Colonic mucosa (tissue), 4 donors: ENCODE measurements around the gene FMNL3. TPM values are rescaled to one million over a fixed set of nuclear protein-coding genes. Genes with fewer than 3 reads are reported as not detected.
A peak's percentile ranks its signal among the peaks of the same experiment; 100 is the strongest.
"Not testable (repeated sequence)": the region's sequence is repeated elsewhere in the genome, so short reads cannot be mapped to it uniquely, and the experiment has no call there.

ENCODE experiments used
- DNase-seq: peaks from one replicate; pipeline ENCODE4 v3.0.0-alpha.2; 2020
- H3K27ac ChIP-seq: fragments of 200-600 bp; one replicate; pipeline ENCODE4 v1.8.0; 2021
- H3K27me3 ChIP-seq: fragments of 200-600 bp; one replicate; pipeline ENCODE4 v1.8.0; 2021
- H3K36me3 ChIP-seq: fragments of 200-600 bp; one replicate; pipeline ENCODE4 v1.8.0; 2021
- H3K4me1 ChIP-seq: fragments of 200-600 bp; one replicate; pipeline ENCODE4 v1.8.0; 2021; ENCODE audit warnings: mild to moderate bottlenecking
- H3K4me3 ChIP-seq: fragments of 200-600 bp; one replicate; pipeline ENCODE4 v1.8.0; 2021
- H3K9ac ChIP-seq, 2 donors: one replicate each; pipeline ENCODE4 v1.7.0; 2013; ENCODE audit warnings: control low read depth in 2 of 2, low read depth in 2 of 2, low read length in 2 of 2
- H3K9me3 ChIP-seq: fragments of 200-600 bp; one replicate; pipeline ENCODE4 v1.8.0; 2021
- CTCF ChIP-seq: fragments of 200-600 bp; IDR thresholded peaks from one replicate; pipeline ENCODE4 v1.8.0; 2022; ENCODE audit warnings: antibody characterized with exemption, mild to moderate bottlenecking
- intact Hi-C: fragments of 100-400 bp; cut with DNase I; formaldehyde crosslinking; loops from one replicate; pipeline ENCODE4 v1.14.1; 2022
- total RNA-seq, 2 donors: library from RNA; stranded (reverse); fragmentation: NEBNext Ultra II Directional in 1 of 2; extraction: Animal tissue kit (Norgen Biotek cat#: 25700) in 1 of 2; gene quantifications; one replicate each; pipeline ENCODE4 v1.2.1, GENCODE V29; 2021
- donor health status: healthy.
- donor health status: DM: no; HTN: no; CAD: no.
- donor health status: DM: no; HTN: no; CAD: no.

The FMNL3 gene
- total RNA-seq, 2 donors from 2014 or later: 3.0 to 5.0 TPM

DNA sequence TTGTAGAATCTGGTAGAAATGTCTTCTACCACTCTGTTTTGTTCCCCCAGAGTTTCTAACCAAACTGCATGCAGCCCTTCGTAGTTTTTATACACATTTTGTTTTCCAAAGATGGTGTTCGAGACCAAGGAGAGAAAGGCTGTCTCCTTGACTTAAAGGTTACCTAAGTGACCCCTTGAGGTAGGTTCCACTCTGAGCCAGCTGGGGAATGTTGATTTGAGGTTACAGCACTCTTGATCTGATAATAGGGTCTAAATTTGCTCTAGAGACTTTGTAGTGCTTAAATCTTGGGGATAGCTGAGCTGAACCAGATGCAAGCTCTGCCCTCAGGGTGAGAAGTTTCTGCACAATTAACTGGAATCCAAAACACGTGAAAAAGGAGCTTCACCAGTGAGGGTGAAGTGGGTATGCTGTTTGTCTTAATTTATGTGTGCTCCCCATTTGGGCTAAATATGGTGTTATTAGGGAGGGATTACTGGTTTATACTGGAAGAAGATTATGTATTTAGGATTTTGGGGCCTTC is 37.2 kb upstream of the FMNL3 start:
- Histone ChIP-seq H3K4me3 (no peak overlapping the region), H3K36me3 (no peaks in the 10 kb centered on the region), H3K9ac (no peak overlapping the region), H3K4me1 (peaks cover 4% of the 10 kb centered on the region), H3K9me3 (no peaks in the 10 kb centered on the region), H3K27me3 (no peaks in the 10 kb centered on the region), H3K27ac (no peak overlapping the region)
- TF ChIP-seq CTCF: no peak
- intact Hi-C loops: no loop called here
- no peak for DNase-seq

DNA sequence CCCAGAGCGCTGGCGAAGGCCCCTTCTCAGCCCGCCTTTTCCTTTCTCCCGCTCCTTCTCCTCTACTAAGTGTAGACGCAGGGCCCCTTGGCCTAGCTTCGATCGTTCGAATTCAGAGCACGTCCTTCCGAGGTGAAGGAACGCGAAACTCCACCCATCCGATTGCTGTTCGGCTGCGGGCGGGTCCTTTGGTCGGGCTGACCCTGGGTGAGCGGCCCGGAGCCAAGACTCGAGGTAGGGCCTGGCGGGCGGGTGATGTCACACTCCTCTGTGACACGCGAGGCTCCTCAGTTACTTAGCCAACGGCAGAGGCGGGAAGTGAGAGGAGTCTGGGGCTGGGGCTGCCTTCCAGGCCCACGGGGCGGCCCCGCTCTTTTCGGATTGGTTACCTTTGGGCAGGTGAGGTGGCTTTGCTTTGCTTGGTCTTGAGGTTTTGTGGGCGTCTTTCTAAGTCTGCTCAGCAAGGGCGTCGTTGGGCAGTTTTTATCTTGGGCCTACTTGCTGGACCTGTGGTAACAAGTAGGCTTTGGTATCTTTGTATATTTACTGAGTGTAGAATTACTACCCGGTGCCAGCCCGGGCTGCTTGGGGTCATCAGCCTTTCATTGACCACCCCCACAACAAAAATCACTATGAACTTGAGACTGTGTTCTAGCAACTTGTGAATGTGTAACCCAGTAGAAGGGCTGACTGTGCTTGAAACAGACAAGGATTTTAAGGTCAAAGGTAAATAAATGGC is 34.8 kb upstream of the FMNL3 start:
- TF ChIP-seq CTCF: no peak
- H3K4me3 ChIP-seq: peak overlapping the region; percentile 73
- intact Hi-C loops: no loop called here
- H3K4me1 ChIP-seq: peaks cover 4% of the 10 kb centered on the region
- H3K9ac ChIP-seq: peak overlapping the region; percentile 96 to 99
- H3K9me3 ChIP-seq: no peaks in the 10 kb centered on the region
- H3K27ac ChIP-seq: peak overlapping the region; percentile 95
- DNase-seq: peak; percentile 90
- no peaks in the 10 kb centered on the region for H3K36me3 ChIP-seq
- H3K27me3 ChIP-seq: no peaks in the 10 kb centered on the region

DNA sequence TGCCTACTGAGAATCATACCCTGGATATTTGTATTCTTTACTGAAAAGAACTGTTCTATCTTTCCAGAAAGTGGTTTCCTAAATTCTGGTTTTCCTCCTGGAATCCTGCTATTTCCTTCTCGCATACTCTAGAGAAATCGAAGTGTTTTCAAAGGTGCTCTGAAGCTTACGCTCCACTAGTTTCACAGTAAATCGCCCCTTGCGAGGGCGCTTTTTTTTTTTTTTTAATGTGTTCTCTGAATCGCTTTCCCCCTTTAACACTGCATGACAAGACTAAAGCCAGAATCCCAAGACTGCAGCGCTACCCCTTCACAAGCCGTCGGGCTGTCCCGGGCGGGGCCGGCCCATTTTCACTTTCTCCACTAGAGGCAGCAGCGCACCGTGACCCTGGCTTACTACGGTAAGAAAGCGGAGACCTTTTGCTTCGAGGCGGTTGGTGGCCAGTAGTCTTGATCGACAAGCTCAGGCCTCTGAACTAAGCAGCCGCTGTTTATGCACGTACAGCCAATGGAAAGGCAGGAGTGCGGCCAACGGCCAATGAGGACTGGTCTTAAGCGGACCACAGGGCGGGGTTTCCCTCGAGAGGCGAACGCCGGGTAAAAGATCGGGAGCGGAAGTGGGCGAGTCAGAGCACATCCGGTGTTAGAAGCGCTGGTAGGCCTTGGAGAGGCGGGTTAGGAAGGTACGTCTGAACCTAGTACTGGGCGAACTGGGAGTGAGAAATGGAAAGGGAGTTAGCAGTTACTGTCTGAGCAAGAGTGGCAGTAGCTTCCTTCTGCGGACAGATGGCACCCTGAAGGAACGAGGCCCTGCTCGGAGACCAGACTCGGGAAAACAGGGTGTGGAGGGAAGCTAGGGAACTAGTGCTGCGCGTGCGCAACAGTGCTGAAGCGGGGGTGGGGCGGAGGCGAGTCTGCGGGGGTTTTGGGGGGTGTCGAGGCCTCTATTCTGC is 34.0 kb upstream of the FMNL3 start, which contains the start of gene TMBIM6:
Gene TMBIM6, plus strand, starts transcription at position 628 of the 952 bp plus-strand sequence. CDS start 10,937 bp downstream, outside the sequence.
- intact Hi-C loops: no loop called here
- Histone ChIP-seq H3K36me3 (no peaks in the 10 kb centered on the region), H3K9ac (peak within 1 kb of the TSS; percentile 96 to 99), H3K27me3 (no peaks in the 10 kb centered on the region), H3K9me3 (no peaks in the 10 kb centered on the region), H3K27ac (peak within 1 kb of the TSS; percentile 95), H3K4me3 (peak within 1 kb of the TSS; percentile 73), H3K4me1 (peaks cover 4% of the 10 kb centered on the region)
- DNase-seq: peak; percentile 99
- TF ChIP-seq CTCF: peak; percentile 99

GRCh38 chr12:49740277-49740676 is 33.1 kb upstream of the FMNL3 start:
- H3K27ac ChIP-seq, intact Hi-C loops, H3K36me3 ChIP-seq, H3K9ac ChIP-seq, H3K4me3 ChIP-seq, H3K4me1 ChIP-seq, H3K27me3 ChIP-seq, DNase-seq, H3K9me3 ChIP-seq: not testable (repeated sequence)

DNA sequence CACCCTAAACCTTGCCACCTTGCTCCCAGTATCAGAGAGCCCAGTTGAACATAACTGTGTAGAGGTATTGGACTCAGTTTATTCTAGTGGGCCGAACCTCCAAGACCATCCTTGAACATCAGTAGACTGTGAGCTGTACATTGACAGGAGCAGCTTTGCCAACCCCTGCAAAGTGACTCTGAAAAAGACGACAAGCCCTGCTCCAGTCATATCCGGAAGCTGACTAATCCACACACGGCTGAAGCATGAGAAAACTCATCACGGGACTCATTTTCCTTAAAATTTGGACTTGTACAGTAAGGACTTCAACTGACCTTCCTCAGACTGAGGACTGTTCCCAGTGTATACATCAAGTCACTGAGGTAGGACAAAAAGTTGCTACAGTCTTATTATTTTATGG is 31.5 kb upstream of the FMNL3 start:
- H3K9ac ChIP-seq, intact Hi-C loops, DNase-seq, H3K4me3 ChIP-seq, H3K27me3 ChIP-seq, H3K36me3 ChIP-seq, H3K4me1 ChIP-seq, H3K9me3 ChIP-seq, H3K27ac ChIP-seq: not testable (repeated sequence)

- H3K9me3 ChIP-seq, H3K4me1 ChIP-seq, H3K36me3 ChIP-seq, H3K9ac ChIP-seq, H3K27ac ChIP-seq, H3K27me3 ChIP-seq, DNase-seq, H3K4me3 ChIP-seq, intact Hi-C loops: not testable (repeated sequence)
These were observed 27.7 kb upstream of the FMNL3 start for GRCh38 chr12:49734900-49735299.
